SKM-1 (cell line): ENCODE results near the gene CATSPER2.
"Not testable (repeated sequence)": the region's sequence is repeated elsewhere in the genome, so short reads cannot be mapped to it uniquely, and the experiment has no call there.

Source experiments
- DNase-seq: peaks from one replicate; lab custom pipeline; 2025; ENCODE audit not compliant: unreplicated experiment; lab: John Stamatoyannopoulos, UW

Gene CATSPER2

GRCh38 chr15:43648649-43649429, at the start of gene CATSPER2:
Gene CATSPER2 (minus strand): TSS chr15:43648844. CDS start chr15:43648061, 783 bp downstream.
- no peak for DNase-seq

DNA sequence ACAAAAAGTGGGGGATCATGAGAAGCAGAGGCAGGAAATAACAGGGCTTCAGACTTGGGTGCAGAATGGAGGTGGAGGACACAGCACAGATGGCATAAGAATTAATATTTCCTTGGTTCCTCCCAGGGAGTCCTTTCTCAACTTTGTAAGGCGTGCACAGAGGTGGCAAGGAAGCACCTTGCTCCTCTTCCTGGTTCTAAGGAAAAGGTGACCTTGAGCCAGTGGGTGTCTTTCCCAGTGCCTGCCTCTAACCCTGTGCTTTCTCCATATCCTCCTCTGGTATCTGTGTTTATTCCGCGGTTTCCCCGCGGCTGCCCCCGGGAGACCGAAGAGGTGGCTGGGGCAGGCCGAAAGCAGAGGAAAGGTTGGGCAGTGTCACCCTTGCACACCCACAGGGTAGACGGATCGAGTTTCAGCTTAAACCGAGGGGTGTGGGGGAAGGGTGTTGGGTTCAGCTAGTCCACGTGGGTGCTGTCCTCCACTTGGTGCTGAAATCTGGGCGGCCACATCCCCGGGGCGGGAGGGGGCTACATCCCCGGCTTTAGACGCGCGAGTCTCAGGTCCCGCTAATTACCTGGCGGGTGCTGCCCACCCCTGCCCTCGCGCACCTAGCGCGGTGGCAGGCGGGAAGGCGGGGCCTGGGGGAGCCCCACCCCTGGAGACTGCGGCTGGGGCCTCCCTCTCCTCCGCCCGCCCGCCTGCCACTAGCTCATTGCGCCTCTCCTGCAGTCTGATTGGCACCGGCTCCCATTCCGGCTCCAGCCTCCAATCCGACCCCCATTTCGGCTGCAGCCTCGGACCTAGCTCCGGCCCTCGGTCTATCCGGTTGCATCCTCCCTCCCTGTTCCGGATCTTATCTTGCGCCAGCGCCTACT, 44.7 kb upstream of the CATSPER2 start, which contains the start of gene CKMT1A:
Gene CKMT1A, plus strand, starts transcription at position 712 of the 875 bp plus-strand sequence. CDS start 192 bp downstream, outside the sequence.
- DNase-seq: not testable (repeated sequence)

DNA sequence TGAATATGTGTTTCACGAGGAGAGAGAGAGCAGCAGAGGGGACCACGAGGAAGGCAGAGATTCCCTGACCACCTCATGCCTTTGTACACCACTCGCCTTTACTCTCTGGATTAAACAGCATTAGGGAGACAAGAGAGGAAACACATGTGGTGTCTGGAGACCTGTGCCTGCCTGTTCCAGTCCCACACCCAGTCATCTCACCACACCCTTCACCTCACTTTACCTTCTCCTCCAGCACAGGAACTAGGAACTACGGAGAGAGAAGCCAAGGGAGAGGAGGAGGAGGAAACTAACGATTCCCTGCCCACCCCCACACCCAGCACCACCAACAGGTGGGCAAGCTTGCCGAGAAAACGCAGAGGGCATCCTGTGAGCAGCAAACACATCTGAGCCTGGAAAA, 44.0 kb upstream of the CATSPER2 start:
- DNase-seq: not testable (repeated sequence)

GRCh38 chr15:43689604-43690301, 41.1 kb upstream of the CATSPER2 start:
- not testable (repeated sequence) for DNase-seq

DNA sequence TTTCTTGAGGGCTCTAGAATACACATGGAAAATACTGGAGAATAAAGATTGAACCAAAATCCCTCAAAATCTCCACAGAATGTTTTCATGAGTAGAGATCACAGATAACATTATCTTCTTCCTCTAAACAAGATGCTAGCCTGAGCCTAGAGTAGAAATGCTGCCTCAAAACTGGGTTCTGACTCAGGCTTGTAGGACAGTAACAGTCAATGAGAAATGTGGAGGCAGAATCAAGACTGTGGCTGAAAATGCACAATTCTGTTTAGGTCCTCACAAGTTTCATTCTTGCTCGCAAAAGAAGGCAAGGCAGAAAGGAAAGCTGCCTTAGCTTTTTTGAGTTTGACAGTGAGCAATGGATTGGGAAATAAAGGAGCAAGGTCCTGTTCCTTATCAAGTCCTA, 25.5 kb upstream of the CATSPER2 start:
- DNase-seq: not testable (repeated sequence)

DNA sequence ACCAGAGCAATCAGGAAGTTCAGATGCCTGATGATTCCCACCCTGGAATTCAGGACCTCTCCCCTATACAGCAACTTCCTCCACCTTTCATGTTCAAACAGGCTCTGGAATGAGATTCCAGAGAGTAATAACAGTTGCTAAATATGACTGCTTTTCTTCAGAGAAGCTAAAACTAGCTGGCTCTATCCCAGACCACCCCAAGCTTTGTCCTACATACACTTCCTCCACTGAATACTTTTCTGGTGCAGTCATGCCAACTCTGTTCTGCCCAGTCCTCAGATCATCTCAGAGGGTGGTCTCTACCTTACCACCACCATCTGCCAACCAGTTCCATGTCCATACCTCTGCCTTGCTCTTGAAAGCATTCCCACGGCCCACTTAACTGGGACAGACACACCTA, 17.5 kb upstream of the CATSPER2 start:
- not testable (repeated sequence) for DNase-seq

GRCh38 chr15:43663333-43663732, 14.7 kb upstream of the CATSPER2 start:
- not testable (repeated sequence) for DNase-seq

GRCh38 chr15:43662293-43662692, 13.6 kb upstream of the CATSPER2 start:
- not testable (repeated sequence) for DNase-seq

GRCh38 chr15:43659727-43660126, 11.1 kb upstream of the CATSPER2 start:
- DNase-seq: not testable (repeated sequence)

- not testable (repeated sequence) for DNase-seq
These were observed 834 bp upstream of the CATSPER2 start for GRCh38 chr15:43649430-43649926.

- DNase-seq: not testable (repeated sequence)
These were observed 10.0 kb downstream of the CATSPER2 start for GRCh38 chr15:43638464-43639204.

DNA sequence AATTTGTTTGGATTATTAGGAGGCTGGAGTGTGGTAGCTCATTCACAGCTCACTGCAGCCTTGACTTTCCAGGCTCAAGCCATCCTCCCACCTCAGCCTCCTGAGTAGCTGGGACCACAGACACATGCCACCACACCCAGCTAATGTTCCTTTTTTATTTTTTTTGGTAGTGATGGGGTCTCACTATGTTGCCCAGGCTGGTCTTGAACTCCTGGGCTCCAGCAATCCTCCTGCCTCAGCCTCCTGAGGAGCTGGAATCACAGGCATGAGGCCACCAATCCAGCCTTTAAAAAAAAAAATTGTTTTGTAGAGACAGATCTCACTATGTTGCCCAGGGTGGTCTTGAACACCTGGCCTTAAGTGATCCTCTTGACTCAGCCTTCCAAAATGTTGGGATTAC, 21.7 kb downstream of the CATSPER2 start:
- not testable (repeated sequence) for DNase-seq

GRCh38 chr15:43625106-43625505, 23.5 kb downstream of the CATSPER2 start:
- DNase-seq: no peak

- not testable (repeated sequence) for DNase-seq
These were observed 26.4 kb downstream of the CATSPER2 start for GRCh38 chr15:43622068-43622799.

DNA sequence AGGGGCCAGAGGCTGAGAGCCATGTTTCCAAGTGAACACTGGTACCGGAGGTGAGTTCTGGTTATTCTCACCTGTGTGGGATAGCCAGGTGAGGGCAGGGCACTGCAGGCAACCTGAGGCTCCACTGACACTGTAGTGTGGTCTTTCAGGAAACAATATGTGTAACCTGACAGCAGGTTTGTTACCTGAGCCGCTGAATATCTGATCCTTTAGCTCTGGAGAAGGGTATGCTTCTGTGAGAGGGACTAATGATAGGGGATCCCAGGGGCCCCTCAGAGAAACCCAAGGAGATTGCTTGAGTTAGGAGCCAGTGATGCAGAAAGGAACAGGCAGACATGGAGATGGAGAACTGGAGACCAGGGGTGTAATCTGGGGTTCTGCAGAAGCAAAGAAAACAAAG, 29.9 kb downstream of the CATSPER2 start, which contains the start of gene STRC:
Gene STRC, minus strand, starts transcription at position 101 of the 400 bp plus-strand sequence. Its CDS starts 78 bp downstream, at position 23.
- DNase-seq: not testable (repeated sequence)

- not testable (repeated sequence) for DNase-seq
These were observed 30.9 kb downstream of the CATSPER2 start for GRCh38 chr15:43617750-43618149.

DNA sequence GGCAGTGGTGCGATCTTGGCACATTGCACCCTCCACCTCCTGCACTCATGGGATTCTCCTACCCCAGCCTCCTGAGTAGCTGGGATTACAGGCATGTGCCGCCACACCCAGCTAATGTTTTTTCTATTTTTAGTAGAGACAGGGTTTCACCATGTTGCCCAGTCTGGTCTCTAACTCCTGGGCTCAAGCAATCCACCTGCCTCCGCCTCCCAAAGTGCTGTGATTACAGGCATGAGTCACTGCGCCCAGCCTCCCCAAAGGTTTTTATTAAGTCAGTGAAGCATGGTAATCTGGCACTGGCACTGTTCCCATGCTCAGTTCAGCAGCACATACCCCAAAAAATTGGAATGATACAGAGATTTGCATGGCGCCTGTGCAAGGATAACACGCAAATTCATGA, 46.4 kb downstream of the CATSPER2 start:
- not testable (repeated sequence) for DNase-seq

GRCh38 chr15:43600200-43600599, 48.4 kb downstream of the CATSPER2 start:
- not testable (repeated sequence) for DNase-seq

DNA sequence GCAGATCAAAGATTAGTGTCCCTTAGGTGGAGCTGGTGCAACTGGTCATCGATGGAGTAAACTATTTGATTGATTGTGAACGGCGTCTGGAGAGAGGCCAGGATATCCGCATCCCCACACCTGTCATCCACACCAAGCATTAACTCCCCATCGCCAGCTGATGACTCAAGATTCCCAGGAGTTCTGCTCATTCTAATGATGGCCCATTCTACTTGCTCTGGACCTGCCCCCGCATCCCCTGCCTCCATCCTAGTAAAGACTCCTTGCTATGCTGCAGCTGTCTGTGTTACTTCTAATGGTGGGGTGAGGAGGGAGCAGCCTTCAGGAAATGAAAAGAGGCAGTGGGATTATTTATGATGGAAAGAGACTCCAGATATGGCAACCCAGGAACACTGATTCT, 49.5 kb downstream of the CATSPER2 start:
- not testable (repeated sequence) for DNase-seq
